ENCODE results near the gene PDCD5. TPM values are rescaled to one million over a fixed set of nuclear protein-coding genes. Genes with fewer than 3 reads are reported as not detected.

PDCD5 gene
- total RNA-seq, 1 experiment from 2014 or later = 127 TPM

- H3K4me3 ChIP-seq = no peak overlapping the region
- CTCF ChIA-PET = no interaction called here
- no peaks in the 10 kb centered on the region for H3K9me2 ChIP-seq (ENCODE audit: insufficient read depth)
- no peak for TF ChIP-seq CTCF (conservative IDR thresholded peaks at IDR 0.05)
- no peak for TF ChIP-seq EZH2 (IDR thresholded peaks at IDR 0.05; ENCODE audit: low read depth)
- POLR2A ChIA-PET (ENCODE audit: unreplicated experiment) = no interaction called here
- intact Hi-C loops (cut with micrococcal nuclease; ENCODE audit: unreplicated experiment) = no loop called here
- H3K4me2 ChIP-seq = no peak overlapping the region
- H3K79me2 ChIP-seq (ENCODE audit: low read depth) = no peaks in the 10 kb centered on the region
- H3K9me3 ChIP-seq (ENCODE audit: insufficient read depth, low read depth) = no peaks in the 10 kb centered on the region
- H3K27me3 ChIP-seq (ENCODE audit: insufficient read depth, low read depth) = no peaks in the 10 kb centered on the region
- H3K4me1 ChIP-seq (replicated peaks; ENCODE audit: insufficient read depth) = no peaks in the 10 kb centered on the region
- no peaks in the 10 kb centered on the region for H3K36me3 ChIP-seq (ENCODE audit: low read depth)
- BruUV-seq (replicated peaks) = no TSS peak
- no peak for DNase-seq
- no peak overlapping the region for H3K27ac ChIP-seq
- H3F3A ChIP-seq (ENCODE audit: insufficient read depth, low read depth) = no peaks in the 10 kb centered on the region
- H2AFZ ChIP-seq = no peak overlapping the region
- no peaks in the 10 kb centered on the region for H4K20me1 ChIP-seq (ENCODE audit: insufficient read depth)
These were observed 43.4 kb downstream of the PDCD5 start for GRCh38 chr19:32624410-32624809.

- Histone ChIP-seq H3F3A (ENCODE audit: insufficient read depth, low read depth) (no peaks in the 10 kb centered on the region), H3K27me3 (ENCODE audit: insufficient read depth, low read depth) (no peaks in the 10 kb centered on the region), H3K9me2 (ENCODE audit: insufficient read depth) (no peaks in the 10 kb centered on the region), H3K9me3 (ENCODE audit: insufficient read depth, low read depth) (no peaks in the 10 kb centered on the region), H3K79me2 (ENCODE audit: low read depth) (no peaks in the 10 kb centered on the region), H3K4me2 (no peak overlapping the region), H3K4me1 (replicated peaks; ENCODE audit: insufficient read depth) (no peaks in the 10 kb centered on the region), H4K20me1 (ENCODE audit: insufficient read depth) (no peaks in the 10 kb centered on the region), H3K4me3 (no peak overlapping the region), H3K36me3 (ENCODE audit: low read depth) (no peaks in the 10 kb centered on the region), H3K27ac (no peak overlapping the region), H2AFZ (no peak overlapping the region)
- ChIA-PET CTCF (no interaction called here), POLR2A (ENCODE audit: unreplicated experiment) (no interaction called here)
- DNase-seq = no peak
- intact Hi-C loops (cut with micrococcal nuclease; ENCODE audit: unreplicated experiment) = no loop called here
- BruUV-seq (replicated peaks) = no TSS peak
- TF ChIP-seq CTCF (conservative IDR thresholded peaks at IDR 0.05) (no peak), EZH2 (IDR thresholded peaks at IDR 0.05; ENCODE audit: low read depth) (no peak)
These were observed 46.0 kb downstream of the PDCD5 start for GRCh38 chr19:32626969-32627368.

- intact Hi-C loops (cut with micrococcal nuclease; ENCODE audit: unreplicated experiment) = no loop called here
- H2AFZ ChIP-seq = no peak overlapping the region
- H3K79me2 ChIP-seq (ENCODE audit: low read depth) = no peaks in the 10 kb centered on the region
- H3K4me2 ChIP-seq = no peak overlapping the region
- H3K9me2 ChIP-seq (ENCODE audit: insufficient read depth) = no peaks in the 10 kb centered on the region
- H3K36me3 ChIP-seq (ENCODE audit: low read depth) = no peaks in the 10 kb centered on the region
- DNase-seq = no peak
- POLR2A ChIA-PET (ENCODE audit: unreplicated experiment) = no interaction called here
- CTCF ChIA-PET = no interaction called here
- no peak overlapping the region for H3K27ac ChIP-seq
- H3K27me3 ChIP-seq (ENCODE audit: insufficient read depth, low read depth) = no peaks in the 10 kb centered on the region
- TF ChIP-seq EZH2 (IDR thresholded peaks at IDR 0.05; ENCODE audit: low read depth) = no peak
- TF ChIP-seq CTCF (conservative IDR thresholded peaks at IDR 0.05) = no peak
- H4K20me1 ChIP-seq (ENCODE audit: insufficient read depth) = no peaks in the 10 kb centered on the region
- H3F3A ChIP-seq (ENCODE audit: insufficient read depth, low read depth) = no peaks in the 10 kb centered on the region
- no peak overlapping the region for H3K4me3 ChIP-seq
- no peaks in the 10 kb centered on the region for H3K9me3 ChIP-seq (ENCODE audit: insufficient read depth, low read depth)
- no peaks in the 10 kb centered on the region for H3K4me1 ChIP-seq (replicated peaks; ENCODE audit: insufficient read depth)
- no TSS peak for BruUV-seq (replicated peaks)
These were observed 46.8 kb downstream of the PDCD5 start for GRCh38 chr19:32627714-32628270.

All from PC-9 (cell line).